SK-N-SH treated with all-trans-retinoic acid at 6 μM for 48 hours (cell line): ENCODE measurements around the gene IGFL4.

Experiments
- PPARA ChIP-seq: fragments of 250-450 bp; sonication (Bioruptor Pico); IDR thresholded peaks from 2 replicates; pipeline ENCODE4 v1.5.0; 2020; ENCODE audit warnings: mild to moderate bottlenecking, borderline replicate concordance
- RARB ChIP-seq: fragments of 250-450 bp; sonication (Bioruptor Pico); IDR thresholded peaks from 2 replicates; pipeline ENCODE4 v1.8.0; 2021; ENCODE audit warnings: mild to moderate bottlenecking, moderate library complexity
- ZFP3 ChIP-seq: fragments of 250-450 bp; sonication (Bioruptor Pico); IDR thresholded peaks from 2 replicates; pipeline ENCODE4 v1.5.0; 2020; ENCODE audit warnings: mild to moderate bottlenecking, moderate library complexity

GRCh38 chr19:46077815-46078167, 37.0 kb upstream of the IGFL4 start:
- TF ChIP-seq ZFP3 (no peak), RARB (CRISPR knock-in tag) (no peak), PPARA (CRISPR knock-in tag) (no peak)
